Activated naive CD4-positive, alpha-beta T cell (primary cell): ENCODE measurements around the gene NELL2.

ENCODE experiments used
- DNase-seq, 4 experiments: peaks; one replicate each; lab custom pipeline; 2025; lab: John Stamatoyannopoulos, UW

NELL2 gene

DNA sequence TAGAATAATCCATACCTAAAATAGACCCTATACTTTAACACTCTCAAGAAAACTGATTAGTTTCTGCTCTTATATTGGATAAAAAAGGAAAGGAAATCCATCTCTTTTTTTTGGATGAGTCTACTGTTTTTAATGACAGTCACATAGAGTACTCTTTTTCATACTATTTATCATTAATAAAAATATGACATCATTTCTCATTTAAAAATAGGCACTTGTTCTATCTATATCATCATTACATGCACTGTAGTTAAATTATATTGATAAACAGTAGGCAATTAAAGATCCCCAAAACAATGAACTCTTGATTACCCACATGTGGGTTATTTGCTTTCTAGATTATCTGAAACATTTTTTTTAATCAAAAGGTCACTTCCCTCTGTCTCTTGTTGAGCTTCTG lies 338.8 kb downstream of the NELL2 start:
- DNase-seq, result no peak

DNA sequence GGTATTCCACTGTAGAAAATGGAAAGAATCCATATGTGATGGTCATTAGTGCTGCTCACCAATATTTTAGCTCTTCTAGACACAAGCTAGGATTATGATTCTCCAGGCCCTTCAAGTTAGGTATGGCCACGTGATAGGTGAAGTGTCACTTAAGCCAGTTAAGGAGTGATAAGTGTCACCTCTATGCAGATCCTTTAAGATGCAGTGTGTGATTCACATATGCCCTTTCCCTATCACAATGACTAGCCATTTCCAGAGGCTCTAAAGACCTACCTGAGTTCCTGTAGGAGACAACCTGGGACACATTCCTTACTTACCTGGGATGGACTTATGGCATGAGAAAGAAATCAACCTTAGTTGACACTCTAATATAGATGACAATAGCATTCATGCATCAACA lies 343.2 kb downstream of the NELL2 start:
- DNase-seq, result no peak

DNA sequence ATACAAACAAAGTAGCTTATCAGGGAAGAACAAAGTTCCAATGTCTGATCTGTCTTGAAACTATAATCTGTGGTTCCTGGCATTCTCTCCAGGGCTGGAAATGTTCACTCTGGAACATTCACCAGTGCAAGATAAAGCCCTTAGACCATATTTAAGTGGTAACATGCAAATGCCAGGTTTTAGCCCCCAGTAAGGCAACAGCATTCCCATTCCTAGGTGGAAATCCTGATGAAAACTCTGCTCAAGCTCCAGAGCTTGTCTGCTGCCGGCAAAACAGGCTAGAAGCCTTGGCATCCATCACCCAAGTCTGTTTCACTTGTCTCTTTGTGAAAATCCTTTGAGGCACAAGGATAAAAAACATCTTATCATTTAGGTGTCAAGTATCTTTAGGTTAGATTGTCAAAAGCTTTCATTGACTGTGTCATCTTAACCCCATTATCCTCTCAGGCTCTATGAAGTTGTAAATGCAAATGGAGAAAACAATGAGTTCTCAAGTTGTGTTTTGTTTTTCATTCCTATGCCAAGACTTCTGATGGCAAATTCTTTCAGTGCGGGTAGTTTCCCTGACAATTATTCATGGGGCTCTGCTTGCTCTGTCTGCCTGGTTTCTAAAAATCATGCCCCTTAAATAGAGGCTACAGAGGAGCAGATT lies 344.7 kb downstream of the NELL2 start:
- DNase-seq, result no peak

DNA sequence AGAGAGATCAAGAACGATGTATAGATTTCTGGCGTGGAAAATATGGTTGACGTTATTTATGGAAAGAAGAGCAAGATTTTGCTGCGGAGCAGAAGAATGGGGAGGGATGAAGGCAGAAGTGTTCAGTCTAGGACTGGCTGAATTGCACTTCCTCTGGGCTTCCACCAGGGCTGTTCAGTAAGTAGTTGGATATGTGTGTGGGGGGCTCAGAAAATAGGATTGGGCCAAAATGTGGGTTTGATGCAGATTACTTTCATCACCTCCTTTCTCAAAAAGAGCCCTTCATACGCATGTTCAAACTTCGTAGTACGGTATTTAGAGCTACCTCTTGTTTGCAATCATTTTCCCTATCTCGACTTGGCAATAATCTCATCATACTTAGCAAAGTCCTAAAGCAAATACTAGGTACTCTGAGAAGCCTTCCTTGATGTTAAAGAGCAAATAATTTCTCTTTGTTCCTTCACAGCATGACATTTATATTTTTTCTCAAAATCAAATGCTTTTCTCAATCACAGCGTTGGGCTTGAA lies 349.4 kb downstream of the NELL2 start:
- no peak for DNase-seq

DNA sequence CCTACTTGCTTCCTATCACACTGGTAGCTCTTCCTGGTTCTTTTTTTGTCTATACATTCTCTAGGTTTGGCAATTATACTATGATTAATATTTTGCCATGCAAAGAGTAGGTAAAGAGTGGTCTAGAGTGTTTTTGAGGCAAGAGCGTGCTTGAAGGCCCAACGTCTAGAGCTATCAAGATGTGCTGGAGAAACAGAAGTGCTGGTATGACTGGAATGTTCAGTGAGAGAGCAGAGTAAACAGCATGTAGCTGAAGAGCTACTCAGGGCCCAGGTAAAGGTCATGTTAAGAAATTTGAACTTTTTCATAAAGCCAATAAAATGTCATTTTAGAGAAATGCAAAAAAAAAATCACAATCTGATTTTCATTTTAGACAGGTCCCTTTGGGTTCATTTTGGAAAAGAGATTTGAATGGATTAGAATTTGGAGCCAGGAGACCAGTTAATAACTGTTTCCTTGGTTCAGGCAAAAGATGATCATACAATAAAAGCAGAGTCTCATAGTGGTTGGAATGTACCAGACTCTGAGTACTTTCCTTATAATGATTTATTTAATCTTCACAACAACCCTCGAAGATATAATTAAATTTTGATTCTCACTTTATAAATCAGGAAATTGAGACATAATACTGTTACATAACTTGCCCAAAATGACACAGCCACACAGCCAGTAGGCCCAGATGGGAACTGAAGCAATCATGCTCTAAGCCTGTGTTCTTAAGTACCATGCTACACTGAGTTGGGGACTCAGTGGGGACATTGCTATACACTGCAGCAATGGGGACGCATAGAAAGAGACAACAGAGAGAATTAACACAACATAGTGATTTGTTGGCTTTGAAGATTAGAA lies 350.1 kb downstream of the NELL2 start:
- no peak for DNase-seq

DNA sequence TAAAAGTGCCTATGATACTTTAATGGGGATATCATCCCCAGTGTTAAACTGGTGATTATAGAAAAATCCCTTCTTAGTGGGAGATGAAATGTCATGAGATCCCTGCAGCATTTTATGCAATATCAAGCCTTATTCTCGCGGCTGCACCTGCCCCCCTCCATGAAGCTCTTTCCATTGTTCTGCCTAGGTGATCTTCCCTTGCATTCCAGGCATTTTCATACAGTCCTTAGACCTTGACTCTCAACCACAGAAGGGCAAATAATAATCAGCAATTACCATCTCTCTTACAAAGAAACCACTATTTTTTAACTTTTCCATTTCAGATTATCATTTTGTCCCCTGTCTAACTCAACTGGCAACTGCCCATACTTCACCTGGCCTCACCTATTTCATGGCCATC lies 352.3 kb downstream of the NELL2 start:
- DNase-seq, result no peak

DNA sequence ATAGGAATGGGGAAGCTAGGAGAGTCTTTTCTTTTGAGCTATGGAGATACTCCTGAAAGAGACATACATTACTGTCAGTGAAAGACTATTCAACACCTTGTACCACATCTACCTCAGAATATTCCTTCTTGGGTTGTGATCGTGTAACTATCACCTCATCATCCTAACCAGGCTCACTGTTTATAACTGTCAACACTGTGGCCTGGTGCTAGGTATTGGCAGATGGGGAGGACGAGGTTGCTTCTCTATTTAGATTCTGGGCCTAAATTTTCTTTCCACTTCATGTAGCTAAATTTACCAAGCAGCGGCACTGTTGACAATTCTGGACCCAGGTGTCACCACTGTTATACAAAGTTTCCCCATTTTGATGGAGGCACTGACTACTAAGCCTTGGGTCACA lies 354.4 kb downstream of the NELL2 start:
- DNase-seq, result no peak

DNA sequence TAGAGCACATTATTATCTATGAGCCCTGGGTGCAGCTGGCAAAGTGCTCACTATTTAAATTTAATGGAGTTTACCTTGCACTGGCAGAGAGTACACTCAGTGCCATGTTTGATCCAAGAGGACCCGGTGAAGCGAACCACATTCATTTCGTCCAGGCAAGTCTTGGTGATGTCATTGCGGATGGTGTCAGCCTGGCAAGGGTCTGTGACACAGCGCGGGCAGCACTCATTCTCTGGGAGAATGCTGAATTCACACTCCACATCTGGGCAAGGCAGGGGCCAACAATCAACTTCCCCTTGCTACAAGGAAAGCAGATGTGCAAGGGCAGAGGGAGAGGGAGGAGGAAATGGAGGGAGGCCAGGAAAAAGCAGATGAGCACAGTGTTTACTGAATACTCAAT lies 356.2 kb downstream of the NELL2 start:
- no peak for DNase-seq

DNA sequence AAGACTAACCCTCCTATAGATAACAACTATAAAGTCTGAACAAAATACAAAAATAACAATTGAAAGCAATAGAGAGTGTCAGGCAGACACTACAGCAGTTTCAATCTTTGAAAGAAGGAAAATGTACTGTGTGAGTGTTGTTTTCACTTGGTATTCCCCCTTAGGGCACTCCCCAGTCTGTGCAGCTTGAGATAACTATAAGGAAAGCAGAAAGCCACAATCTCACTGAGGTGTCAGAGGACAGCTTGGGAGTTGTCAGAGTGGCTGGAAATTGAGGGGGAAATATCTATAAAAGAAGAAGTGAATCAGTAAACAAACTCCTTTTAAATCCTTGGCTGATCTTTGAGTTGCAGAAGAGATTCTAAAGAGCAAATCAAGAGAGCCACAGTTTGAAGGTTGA lies 364.8 kb downstream of the NELL2 start:
- DNase-seq, result no peak

DNA sequence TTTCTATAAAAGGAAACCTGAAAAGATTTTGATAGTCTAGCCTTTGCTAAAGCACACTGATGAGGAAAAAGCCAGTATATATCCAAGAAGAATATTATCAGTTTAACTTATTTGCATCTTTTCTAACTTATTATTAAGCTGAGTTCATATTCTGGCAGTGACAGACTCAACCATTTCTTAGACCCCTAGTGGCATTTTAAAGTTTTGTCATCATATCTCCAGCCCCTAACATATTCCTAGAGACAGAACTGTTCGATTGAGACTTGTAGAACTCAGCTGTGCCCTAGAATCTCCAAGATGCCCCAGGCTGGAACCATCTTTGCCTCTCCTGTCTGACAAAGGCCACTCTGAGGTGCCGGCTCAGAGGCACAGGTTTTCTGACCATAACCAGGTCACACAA lies 365.6 kb downstream of the NELL2 start:
- DNase-seq, result no peak

DNA sequence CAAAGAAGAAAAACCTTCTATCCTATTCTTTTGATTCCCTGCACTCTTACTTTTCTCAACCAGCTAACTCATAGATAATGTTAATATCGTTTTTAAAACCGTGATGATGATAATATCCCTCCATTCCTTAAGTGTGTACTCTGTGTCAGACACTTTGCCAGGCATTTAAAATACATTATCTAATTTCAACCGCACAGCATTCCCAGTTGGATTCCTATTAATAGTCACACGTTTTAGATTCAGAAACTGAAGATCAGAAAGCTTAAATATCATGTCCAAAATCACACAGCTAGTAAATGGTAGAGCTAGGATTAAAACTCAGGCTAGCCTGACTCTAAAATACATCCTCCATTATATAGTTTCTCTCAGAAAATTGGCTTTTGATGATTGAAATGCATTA lies 366.0 kb downstream of the NELL2 start:
- DNase-seq, result no peak

DNA sequence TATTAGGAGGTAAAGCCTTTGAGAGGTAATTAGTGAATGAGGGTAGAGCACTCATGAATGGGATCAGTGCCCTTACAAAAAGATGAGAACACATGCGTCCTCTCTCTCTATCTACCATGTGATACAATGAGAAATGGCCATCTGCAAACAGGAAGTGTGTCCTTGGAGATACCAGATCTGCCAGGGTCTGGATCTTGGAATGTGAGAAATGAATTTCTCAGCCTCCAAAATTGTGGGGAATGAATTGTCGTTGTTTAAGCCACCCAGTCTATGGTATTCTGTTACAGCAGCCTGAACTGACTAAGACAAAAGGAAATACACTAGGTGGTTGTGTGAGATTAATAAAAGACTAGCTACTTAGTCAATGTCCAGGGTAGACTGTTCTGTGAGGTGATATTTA lies 366.6 kb downstream of the NELL2 start:
- DNase-seq, result no peak

DNA sequence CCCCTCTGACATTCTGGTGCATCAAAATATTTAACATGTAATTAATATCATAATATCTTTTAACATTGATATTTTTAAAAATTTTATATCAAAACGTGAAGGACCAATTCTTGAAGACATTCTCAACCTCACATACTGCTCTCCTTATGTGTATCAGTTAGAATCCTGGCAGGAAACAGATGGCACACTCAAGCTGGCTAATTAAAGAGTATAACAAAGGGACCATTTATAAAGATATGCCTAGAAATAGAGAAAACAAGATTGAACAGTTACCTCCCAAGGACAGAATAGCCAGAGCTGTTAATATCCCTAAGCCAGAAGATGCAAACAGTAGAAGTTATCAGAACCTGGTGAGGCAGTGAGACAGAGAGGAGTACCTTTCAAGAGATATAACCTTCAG lies 368.7 kb downstream of the NELL2 start:
- no peak for DNase-seq

DNA sequence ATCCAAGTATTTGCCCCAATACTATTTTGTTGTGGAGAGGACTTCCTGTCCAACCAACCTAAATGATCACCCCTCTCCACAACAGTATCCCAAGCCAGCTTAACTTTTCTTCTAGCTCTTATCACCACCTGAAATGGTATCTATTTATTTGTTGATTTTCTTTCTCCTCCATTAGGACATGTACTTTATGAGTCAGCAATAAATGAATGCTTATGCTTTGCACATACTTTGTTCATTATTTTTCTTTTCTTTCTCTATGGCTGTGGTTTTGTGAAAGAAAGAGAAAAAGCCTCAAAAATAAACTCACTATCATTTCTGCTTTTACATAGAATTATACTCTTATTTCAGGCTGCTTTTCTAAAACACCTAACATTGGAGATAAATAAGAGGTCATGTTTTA lies 371.3 kb downstream of the NELL2 start:
- DNase-seq, result no peak

DNA sequence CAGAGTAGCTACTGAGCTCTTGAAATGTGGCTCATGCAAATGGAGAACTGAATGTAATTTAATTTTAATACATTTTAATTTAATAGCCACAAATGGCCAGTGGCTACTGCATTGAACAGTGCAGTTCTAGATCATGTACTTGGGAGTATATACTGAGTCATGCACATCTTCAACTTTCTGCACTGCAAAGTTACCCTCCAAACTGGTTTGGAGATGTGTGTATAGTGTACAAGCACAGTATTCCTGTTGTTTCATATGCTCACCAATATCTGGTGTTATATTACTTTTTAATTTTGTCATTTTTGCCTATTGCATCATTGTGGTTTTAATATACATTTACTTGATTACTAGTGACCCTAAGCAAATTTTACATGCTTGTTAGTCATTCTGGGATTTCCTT lies 372.8 kb downstream of the NELL2 start:
- DNase-seq, result no peak

DNA sequence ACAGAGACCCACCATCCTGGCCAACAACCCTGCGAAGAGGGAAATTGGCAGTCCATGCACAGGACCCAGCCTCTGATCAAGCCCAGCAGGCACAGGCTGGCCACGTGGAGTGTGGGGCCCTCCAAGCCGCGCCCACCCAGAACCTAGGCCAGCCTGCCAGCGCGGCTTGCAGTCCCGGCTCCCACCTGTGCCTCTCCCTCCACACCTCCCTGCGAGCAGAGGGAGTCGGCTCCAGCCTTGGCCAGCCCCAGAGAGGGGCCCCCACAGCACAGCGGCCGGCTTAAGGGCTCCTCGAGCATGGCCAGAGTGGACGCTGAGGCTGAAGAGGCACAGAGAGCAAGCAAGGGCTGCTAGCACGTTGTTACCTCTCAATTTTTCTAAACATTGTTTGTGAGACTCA lies 373.4 kb downstream of the NELL2 start:
- no peak for DNase-seq

DNA sequence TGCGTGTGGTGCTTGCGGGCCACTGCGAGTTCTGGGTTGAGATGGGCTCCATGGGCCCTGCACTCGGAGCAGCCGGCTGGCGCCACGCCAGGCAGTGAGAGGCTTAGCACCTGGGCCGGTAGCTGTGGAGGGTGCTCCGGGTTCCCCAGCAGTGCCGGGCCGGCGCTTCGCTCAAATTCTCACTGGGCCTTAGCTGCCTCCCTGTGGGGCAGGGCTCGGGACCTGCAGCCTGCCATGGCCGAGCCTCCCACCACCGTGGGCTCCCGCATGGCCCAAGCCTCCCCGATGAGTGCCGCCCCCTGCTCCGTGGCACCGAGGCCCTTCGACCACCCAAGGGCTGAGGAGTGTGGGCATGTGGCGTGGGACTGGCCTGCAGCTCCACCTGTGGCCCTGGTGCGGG lies 375.7 kb downstream of the NELL2 start:
- DNase-seq, result no peak

DNA sequence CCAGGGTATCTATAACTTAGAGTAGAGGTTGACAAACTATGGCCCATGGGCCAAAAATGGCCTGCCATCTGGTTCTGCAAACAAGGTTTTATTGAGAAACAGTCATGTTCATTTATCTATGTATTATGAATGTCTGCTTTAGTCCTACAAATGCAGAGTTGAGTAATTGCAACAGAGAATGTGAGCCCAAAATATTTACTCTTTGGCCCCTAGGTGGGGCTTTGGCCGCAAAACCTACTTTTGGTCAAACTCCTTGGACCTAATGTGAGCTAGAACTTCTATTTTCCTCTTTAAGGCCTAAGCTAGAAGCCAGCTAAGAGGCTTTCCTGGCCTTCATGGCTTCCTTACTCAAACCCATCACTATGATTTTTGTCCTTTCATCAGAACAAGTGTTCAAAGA lies 379.1 kb downstream of the NELL2 start:
- DNase-seq, result no peak

DNA sequence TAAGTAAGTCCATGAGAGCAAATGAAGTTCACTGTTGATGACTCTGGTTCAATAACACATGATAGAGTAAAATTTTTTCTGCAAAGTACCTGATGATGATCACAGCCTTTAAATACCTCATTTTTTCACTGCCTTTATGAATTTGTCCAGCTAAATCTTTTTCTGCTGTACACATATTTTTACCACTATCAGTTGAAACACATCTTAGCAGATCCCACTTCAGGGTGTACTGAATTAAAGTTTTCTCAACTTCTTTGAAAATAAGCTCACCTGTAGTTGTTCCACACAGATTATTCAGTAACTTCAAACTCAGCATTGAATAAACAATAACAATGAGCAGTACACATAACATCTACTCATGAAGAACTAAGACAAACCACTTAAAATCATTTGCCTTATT lies 385.9 kb downstream of the NELL2 start:
- no peak for DNase-seq

DNA sequence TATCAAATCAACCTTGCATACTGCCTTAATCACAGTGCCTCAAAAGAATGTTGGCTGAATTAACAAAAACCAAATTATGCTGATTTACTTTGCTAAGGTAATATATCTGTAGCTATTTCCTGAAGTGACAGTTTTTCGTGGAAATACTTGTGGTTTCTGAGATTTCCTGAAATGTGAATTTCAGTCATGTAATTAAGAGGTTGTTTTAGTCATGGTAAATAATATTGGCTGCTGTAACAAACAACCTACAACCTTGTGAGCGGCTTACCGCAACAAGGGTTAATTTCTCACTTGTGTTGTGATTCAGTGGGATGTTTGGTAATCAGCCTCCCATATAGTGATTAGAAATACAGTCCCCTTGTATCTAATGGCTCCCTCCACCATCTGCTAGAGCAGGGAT lies 387.9 kb downstream of the NELL2 start:
- DNase-seq, result no peak

DNA sequence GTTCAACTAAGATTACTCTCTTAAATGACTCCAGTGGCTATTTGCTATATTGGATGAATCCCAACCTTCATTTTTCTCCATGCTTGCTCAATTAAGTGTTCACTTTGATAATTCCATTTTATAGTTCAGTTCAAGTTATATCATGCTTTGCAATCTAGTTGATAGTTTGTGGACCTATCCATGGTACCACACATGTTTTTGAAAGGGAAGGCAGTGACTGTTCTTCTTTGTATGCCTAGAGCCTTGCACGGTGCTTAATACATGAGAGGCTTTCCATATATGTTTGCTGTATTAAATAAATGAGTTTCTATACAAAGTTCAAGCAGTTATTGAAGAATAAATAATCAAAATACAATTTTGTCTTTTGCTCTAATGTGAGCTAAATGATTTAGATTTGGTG lies 391.3 kb downstream of the NELL2 start:
- DNase-seq, result no peak

DNA sequence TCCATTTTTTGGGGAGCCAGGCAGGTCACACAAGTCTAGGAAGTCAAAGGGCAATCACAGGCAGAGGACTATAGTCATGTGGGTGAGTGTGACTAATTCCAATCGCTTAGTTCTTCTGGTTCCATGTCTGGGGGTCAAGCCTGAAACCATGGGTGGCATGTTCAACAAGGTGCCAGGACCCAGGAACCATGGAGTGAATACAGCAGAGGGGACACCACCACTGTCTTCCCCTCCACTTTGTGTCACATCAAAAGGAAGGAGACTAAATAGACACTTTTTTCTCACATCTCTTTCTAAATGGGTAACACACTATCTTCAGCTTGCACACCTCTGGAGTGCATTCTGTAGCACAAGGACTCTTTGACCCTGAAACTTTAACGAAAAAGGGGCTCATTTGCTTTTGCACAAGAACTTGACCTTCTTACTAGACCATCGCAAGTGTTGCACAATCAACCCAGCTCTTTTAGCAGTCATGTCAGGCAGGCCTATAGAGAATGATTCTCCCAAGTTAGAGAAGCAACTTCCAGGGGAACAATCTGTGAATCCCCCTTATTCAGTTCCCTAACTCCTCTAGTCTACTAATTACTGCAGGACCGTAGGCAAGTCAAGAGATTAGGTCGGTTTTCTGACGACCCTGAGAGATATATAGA lies 398.7 kb downstream of the NELL2 start:
- no peak for DNase-seq

DNA sequence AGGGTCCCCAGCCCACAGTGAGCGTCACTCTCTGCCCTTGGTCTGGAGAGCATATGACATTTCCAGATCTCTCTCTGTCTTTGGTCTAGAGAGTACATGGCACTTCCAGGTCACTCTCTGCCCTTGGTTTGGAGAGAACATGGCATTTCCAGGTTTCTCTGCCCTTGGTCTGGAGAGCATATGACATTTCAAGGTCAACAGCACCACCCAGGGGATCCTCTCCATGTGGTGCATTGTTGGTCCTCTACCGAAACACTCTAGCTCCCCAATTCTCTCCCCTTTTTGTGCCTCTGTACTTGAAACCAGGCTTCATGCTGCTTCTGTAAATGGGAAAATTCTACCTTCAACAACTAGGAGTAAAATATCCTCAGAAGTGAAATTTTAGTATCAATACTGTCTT lies 399.4 kb downstream of the NELL2 start:
- DNase-seq, result no peak
